OCI-M1 (cell line): ENCODE data around the gene TAF6.
"Not testable (repeated sequence)": the region's sequence is repeated elsewhere in the genome, so short reads cannot be mapped to it uniquely, and the experiment has no call there.

ENCODE experiments used
- DNase-seq: peaks from one replicate; lab custom pipeline; 2025; lab: John Stamatoyannopoulos, UW

The TAF6 gene

GRCh38 chr7:100152404-100152803 lies 33.2 kb upstream of the TAF6 start:
- peak; percentile 91 for DNase-seq

GRCh38 chr7:100148559-100149328 lies 29.6 kb upstream of the TAF6 start, which contains the start of gene LAMTOR4:
Gene LAMTOR4, plus strand, starts transcription at chr7:100148918. Its CDS starts 55 bp downstream, at chr7:100148973.
- DNase-seq, result peak; percentile 100

- no peak for DNase-seq
Measured at GRCh38 chr7:100148225-100148558, 29.0 kb upstream of the TAF6 start.

GRCh38 chr7:100147278-100147677 lies 28.1 kb upstream of the TAF6 start:
- DNase-seq, result no peak

- peak; percentile 81 for DNase-seq
Measured at GRCh38 chr7:100146350-100146749, 27.2 kb upstream of the TAF6 start.

- no peak for DNase-seq
Measured at GRCh38 chr7:100142461-100142860, 23.3 kb upstream of the TAF6 start.

GRCh38 chr7:100141555-100141949 lies 22.4 kb upstream of the TAF6 start:
- DNase-seq, result no peak

GRCh38 chr7:100137851-100138760 lies 18.9 kb upstream of the TAF6 start:
- DNase-seq, result no peak

- peak; percentile 91 for DNase-seq
Measured at GRCh38 chr7:100132697-100133151, 13.6 kb upstream of the TAF6 start.

- DNase-seq, result peak; percentile 36
Measured at GRCh38 chr7:100132126-100132525, 13.0 kb upstream of the TAF6 start.

- peak; percentile 94 for DNase-seq
Measured at GRCh38 chr7:100130608-100131453, 11.7 kb upstream of the TAF6 start.

- DNase-seq, result not testable (repeated sequence)
Measured at GRCh38 chr7:100130220-100130607, 11.1 kb upstream of the TAF6 start.

GRCh38 chr7:100128637-100128963 lies 9.4 kb upstream of the TAF6 start:
- no peak for DNase-seq

- peak; percentile 68 for DNase-seq
Measured at GRCh38 chr7:100127866-100128636, 8.9 kb upstream of the TAF6 start.

GRCh38 chr7:100126931-100127865 lies 8.0 kb upstream of the TAF6 start, which contains the start of gene MBLAC1:
Gene MBLAC1, plus strand, starts transcription at chr7:100126967. Its CDS starts 429 bp downstream, at chr7:100127396.
- DNase-seq, result peak; percentile 98

- DNase-seq, result no peak
Measured at GRCh38 chr7:100126239-100126930, 7.2 kb upstream of the TAF6 start.

GRCh38 chr7:100124301-100125230 lies 5.4 kb upstream of the TAF6 start:
- DNase-seq, result no peak

GRCh38 chr7:100122568-100122967 lies 3.4 kb upstream of the TAF6 start:
- DNase-seq, result peak; percentile 79
